ENCODE measurements around the gene SYNGR2.

Gene SYNGR2

DNA sequence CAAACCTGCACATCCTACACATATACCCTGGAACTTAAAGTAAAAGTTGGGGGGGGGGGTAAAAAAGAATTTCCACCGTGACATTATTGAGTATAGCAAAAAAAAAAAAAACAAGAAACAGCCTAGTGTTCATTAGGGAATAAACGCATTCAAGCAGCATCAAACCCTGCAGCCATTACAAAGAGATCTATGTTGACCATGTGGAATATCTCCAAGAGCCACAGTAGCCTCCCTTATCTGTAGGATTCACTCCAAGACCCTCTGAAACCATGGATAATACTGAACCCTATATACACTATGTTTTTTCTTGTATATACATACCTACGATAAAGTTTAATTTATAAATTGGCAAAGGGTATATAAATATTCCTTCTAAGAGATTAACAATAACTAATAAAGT is 40.1 kb downstream of the SYNGR2 start (continued):
- no peak for TF ChIP-seq ZNF169 (tag by site-specific recombination; IDR thresholded peaks at IDR 0.05)

GRCh38 chr17:78210111-78210510 is 41.7 kb downstream of the SYNGR2 start:
- H3K27ac ChIP-seq (ENCODE audit: extremely low read depth, low read depth, low read length), result no peak overlapping the region
- no peak overlapping the region for H3K4me3 ChIP-seq (ENCODE audit: low read depth, low read length)
- H3K9me3 ChIP-seq (ENCODE audit: control insufficient read depth, insufficient read depth, low read depth, low read length), result no peaks in the 10 kb centered on the region
- H3K4me1 ChIP-seq (ENCODE audit: control insufficient read depth, insufficient read depth, low read length), result 0 out of 2 replicates have a peak, but pooled peaks cover under 1% of the 10 kb centered on the region
- ChIA-PET CTCF (no interaction called here), POLR2A (interaction anchor here (0.7 kb wide), 1 partner anchor 9 kb away, joined by 3 read pairs; no protein-coding TSS in a partner anchor)
- TF ChIP-seq ZFP41 (tag by site-specific recombination; IDR thresholded peaks at IDR 0.05; ENCODE audit: borderline replicate concordance) (no peak), ZNF394 (tag by site-specific recombination; IDR thresholded peaks at IDR 0.05; ENCODE audit: borderline replicate concordance) (no peak), ZNF10 (tag by site-specific recombination; IDR thresholded peaks at IDR 0.05) (no peak), ZNF280D (tag by site-specific recombination; IDR thresholded peaks at IDR 0.05) (no peak), ZNF664 (tag by site-specific recombination; IDR thresholded peaks at IDR 0.05) (no peak), ZNF311 (tag by site-specific recombination; IDR thresholded peaks at IDR 0.05; ENCODE audit: borderline replicate concordance) (no peak), ZNF157 (tag by site-specific recombination; IDR thresholded peaks at IDR 0.05) (no peak), ZNF585B (tag by site-specific recombination; IDR thresholded peaks at IDR 0.05) (no peak), ZNF433 (tag by site-specific recombination; IDR thresholded peaks at IDR 0.05; ENCODE audit: low read depth) (no peak)
- TF ChIP-seq, protein P1, sequence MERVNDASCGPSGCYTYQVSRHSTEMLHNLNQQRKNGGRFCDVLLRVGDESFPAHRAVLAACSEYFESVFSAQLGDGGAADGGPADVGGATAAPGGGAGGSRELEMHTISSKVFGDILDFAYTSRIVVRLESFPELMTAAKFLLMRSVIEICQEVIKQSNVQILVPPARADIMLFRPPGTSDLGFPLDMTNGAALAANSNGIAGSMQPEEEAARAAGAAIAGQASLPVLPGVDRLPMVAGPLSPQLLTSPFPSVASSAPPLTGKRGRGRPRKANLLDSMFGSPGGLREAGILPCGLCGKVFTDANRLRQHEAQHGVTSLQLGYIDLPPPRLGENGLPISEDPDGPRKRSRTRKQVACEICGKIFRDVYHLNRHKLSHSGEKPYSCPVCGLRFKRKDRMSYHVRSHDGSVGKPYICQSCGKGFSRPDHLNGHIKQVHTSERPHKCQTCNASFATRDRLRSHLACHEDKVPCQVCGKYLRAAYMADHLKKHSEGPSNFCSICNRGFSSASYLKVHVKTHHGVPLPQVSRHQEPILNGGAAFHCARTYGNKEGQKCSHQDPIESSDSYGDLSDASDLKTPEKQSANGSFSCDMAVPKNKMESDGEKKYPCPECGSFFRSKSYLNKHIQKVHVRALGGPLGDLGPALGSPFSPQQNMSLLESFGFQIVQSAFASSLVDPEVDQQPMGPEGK (tag by site-specific recombination; IDR thresholded peaks at IDR 0.05), result no peak
- H3K36me3 ChIP-seq (ENCODE audit: control insufficient read depth in 2 of 2, insufficient read depth in 1 of 2, low read length in 2 of 2), result peaks cover under 1 to 17% of the 10 kb centered on the region in 2 experiments; a peak in 2 of 3 replicates

DNA sequence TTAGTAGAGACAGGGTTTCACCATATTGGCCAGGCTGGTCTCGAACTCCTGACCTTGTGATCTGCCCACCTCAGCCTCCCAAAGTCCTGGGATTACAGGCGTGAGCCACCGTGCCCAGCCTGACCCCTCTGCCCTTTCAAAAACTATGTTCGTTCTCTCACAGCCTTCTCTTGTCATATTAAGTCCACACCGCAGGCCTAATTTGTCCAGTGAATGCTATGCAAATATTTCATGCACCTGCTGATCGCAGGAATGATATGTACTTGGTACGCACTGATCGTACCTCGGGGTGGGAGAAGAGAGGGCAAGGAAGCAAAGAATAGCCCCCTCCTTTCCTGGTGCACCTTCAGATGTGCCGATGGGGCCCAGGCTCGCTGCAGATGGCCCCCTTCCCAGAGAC is 42.7 kb downstream of the SYNGR2 start:
- CTCF ChIA-PET, result no interaction called here
- no peak overlapping the region for H3K4me3 ChIP-seq (ENCODE audit: low read depth, low read length)
- POLR2A ChIA-PET, result no interaction called here
- no peak overlapping the region for H3K27ac ChIP-seq (ENCODE audit: extremely low read depth, low read depth, low read length)
- H3K4me1 ChIP-seq (ENCODE audit: control insufficient read depth, insufficient read depth, low read length), result peaks cover 8% of the 10 kb centered on the region
- H3K36me3 ChIP-seq (ENCODE audit: control insufficient read depth in 2 of 2, insufficient read depth in 1 of 2, low read length in 2 of 2), result peaks cover 10 to 15% of the 10 kb centered on the region in 2 experiments; a peak in 2 of 3 replicates
- no peaks in the 10 kb centered on the region for H3K9me3 ChIP-seq (ENCODE audit: control insufficient read depth, insufficient read depth, low read depth, low read length)
- TF ChIP-seq ZNF692 (tag by site-specific recombination; IDR thresholded peaks at IDR 0.05), result no peak
- no peak for TF ChIP-seq GLIS2 (tag by site-specific recombination; IDR thresholded peaks at IDR 0.05)
- no peak for TF ChIP-seq ZNF132 (tag by site-specific recombination; IDR thresholded peaks at IDR 0.05; ENCODE audit: borderline replicate concordance)
- no peak for TF ChIP-seq RBAK (tag by site-specific recombination; IDR thresholded peaks at IDR 0.05)
- TF ChIP-seq ZBTB48 (tag by site-specific recombination; IDR thresholded peaks at IDR 0.05), result no peak
- TF ChIP-seq ZNF26 (tag by site-specific recombination; IDR thresholded peaks at IDR 0.05), result no peak
- TF ChIP-seq ZNF404 (tag by site-specific recombination; IDR thresholded peaks at IDR 0.05), result no peak
- TF ChIP-seq ZNF621 (tag by site-specific recombination; IDR thresholded peaks at IDR 0.05), result no peak
- no peak for TF ChIP-seq ZNF133 (tag by site-specific recombination; IDR thresholded peaks at IDR 0.05)
- TF ChIP-seq ZIC2 (tag by site-specific recombination; IDR thresholded peaks at IDR 0.05), result no peak
- TF ChIP-seq, protein P2, sequence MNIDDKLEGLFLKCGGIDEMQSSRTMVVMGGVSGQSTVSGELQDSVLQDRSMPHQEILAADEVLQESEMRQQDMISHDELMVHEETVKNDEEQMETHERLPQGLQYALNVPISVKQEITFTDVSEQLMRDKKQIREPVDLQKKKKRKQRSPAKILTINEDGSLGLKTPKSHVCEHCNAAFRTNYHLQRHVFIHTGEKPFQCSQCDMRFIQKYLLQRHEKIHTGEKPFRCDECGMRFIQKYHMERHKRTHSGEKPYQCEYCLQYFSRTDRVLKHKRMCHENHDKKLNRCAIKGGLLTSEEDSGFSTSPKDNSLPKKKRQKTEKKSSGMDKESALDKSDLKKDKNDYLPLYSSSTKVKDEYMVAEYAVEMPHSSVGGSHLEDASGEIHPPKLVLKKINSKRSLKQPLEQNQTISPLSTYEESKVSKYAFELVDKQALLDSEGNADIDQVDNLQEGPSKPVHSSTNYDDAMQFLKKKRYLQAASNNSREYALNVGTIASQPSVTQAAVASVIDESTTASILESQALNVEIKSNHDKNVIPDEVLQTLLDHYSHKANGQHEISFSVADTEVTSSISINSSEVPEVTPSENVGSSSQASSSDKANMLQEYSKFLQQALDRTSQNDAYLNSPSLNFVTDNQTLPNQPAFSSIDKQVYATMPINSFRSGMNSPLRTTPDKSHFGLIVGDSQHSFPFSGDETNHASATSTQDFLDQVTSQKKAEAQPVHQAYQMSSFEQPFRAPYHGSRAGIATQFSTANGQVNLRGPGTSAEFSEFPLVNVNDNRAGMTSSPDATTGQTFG (tag by site-specific recombination; IDR thresholded peaks at IDR 0.05; ENCODE audit: borderline replicate concordance), result no peak

All from HEK293 (cell line).